GM19043 (cell line): ENCODE results near the gene IGLL5.
"Not testable (repeated sequence)": the region's sequence is repeated elsewhere in the genome, so short reads cannot be mapped to it uniquely, and the experiment has no call there.

ENCODE experiments used
- ATAC-seq: cut with Tn5 transposase; IDR thresholded peaks from one replicate; pipeline ENCODE4 v1.9.1; 2021; ENCODE audit warnings: low read depth; ENCODE audit not compliant: unreplicated experiment

The IGLL5 gene

GRCh38 chr22:22897947-22898346 lies 10.3 kb downstream of the IGLL5 start:
- no peak for ATAC-seq

GRCh38 chr22:22898411-22898950 lies 10.9 kb downstream of the IGLL5 start:
- not testable (repeated sequence) for ATAC-seq

- ATAC-seq: not testable (repeated sequence)
Measured at GRCh38 chr22:22899342-22900080, 11.9 kb downstream of the IGLL5 start.

GRCh38 chr22:22900527-22901205 lies 13.1 kb downstream of the IGLL5 start:
- ATAC-seq: not testable (repeated sequence)

GRCh38 chr22:22901578-22902218 lies 14.1 kb downstream of the IGLL5 start:
- ATAC-seq: no peak

GRCh38 chr22:22902247-22903001 lies 14.8 kb downstream of the IGLL5 start:
- ATAC-seq: no peak

- no peak for ATAC-seq
Measured at GRCh38 chr22:22903355-22903777, 15.8 kb downstream of the IGLL5 start.

- not testable (repeated sequence) for ATAC-seq
Measured at GRCh38 chr22:22903781-22904192, 16.2 kb downstream of the IGLL5 start.

GRCh38 chr22:22904736-22905135 lies 17.1 kb downstream of the IGLL5 start:
- not testable (repeated sequence) for ATAC-seq

GRCh38 chr22:22906391-22906790 lies 18.8 kb downstream of the IGLL5 start:
- ATAC-seq: not testable (repeated sequence)

GRCh38 chr22:22906907-22907550 lies 19.4 kb downstream of the IGLL5 start:
- ATAC-seq: no peak

- ATAC-seq: no peak
Measured at GRCh38 chr22:22907551-22908494, 20.2 kb downstream of the IGLL5 start.

- no peak for ATAC-seq
Measured at GRCh38 chr22:22908495-22908861, 20.9 kb downstream of the IGLL5 start.

- ATAC-seq: no peak
Measured at GRCh38 chr22:22908941-22909604, 21.5 kb downstream of the IGLL5 start.

- ATAC-seq: no peak
Measured at GRCh38 chr22:22909605-22910271, 22.1 kb downstream of the IGLL5 start.

GRCh38 chr22:22910272-22911240 lies 22.9 kb downstream of the IGLL5 start:
- no peak for ATAC-seq
